ENCODE results near the gene TWF2. TPM values are rescaled to one million over a fixed set of nuclear protein-coding genes. Genes with fewer than 3 reads are reported as not detected.

The TWF2 gene
- total and polyA plus RNA-seq, 2 of the 4 experiments (the other 2 are of a cell fraction) = 111 to 145 TPM

GRCh38 chr3:52283306-52283705, 44.3 kb upstream of the TWF2 start:
- BruUV-seq (replicated peaks) = no TSS peak
- H4K5ac ChIP-seq (ENCODE audit: low read depth, low read length) = no peak overlapping the region
- H4K20me1 ChIP-seq (ENCODE audit: insufficient read depth, low read length) = no peaks in the 10 kb centered on the region; the same call in 1 of the 2 replicates
- no peak overlapping the region for H2AK9ac ChIP-seq (replicated peaks; ENCODE audit: low read depth, low read length, poor library complexity)
- H4K91ac ChIP-seq (ENCODE audit: insufficient read depth, low read depth, low read length) = no peak overlapping the region
- H3K14ac ChIP-seq (replicated peaks; ENCODE audit: low read depth, low read length) = no peak overlapping the region
- H3K9me1 ChIP-seq (ENCODE audit: insufficient read depth, low read length) = peaks cover 15% of the 10 kb centered on the region
- no peaks in the 10 kb centered on the region for H3K9me3 ChIP-seq (ENCODE audit: control insufficient read depth, insufficient read depth, low read length)
- no peak overlapping the region for H2AFZ ChIP-seq (replicated peaks; ENCODE audit: low read length, poor library complexity)
- in situ Hi-C loops (cut with MboI; ENCODE audit: low sequenced_read_pairs) = no loop called here
- no peak overlapping the region for H3K4me3 ChIP-seq (ENCODE audit: insufficient read depth, low read depth, low read length)
- H2AK5ac ChIP-seq (ENCODE audit: low read depth, low read length) = no peak overlapping the region
- dilution Hi-C loops (cut with HindIII; ENCODE audit: low sequenced_read_pairs, unreplicated experiment) = no loop called here
- H3K4me1 ChIP-seq (ENCODE audit: control insufficient read depth, insufficient read depth, low read length) = peaks cover 11% of the 10 kb centered on the region
- no peak overlapping the region for H2BK5ac ChIP-seq (ENCODE audit: low read depth, low read length, poor library complexity, severe bottlenecking)
- no peaks in the 10 kb centered on the region for H3K27me3 ChIP-seq (ENCODE audit: control insufficient read depth, insufficient read depth, low read length)
- no peak overlapping the region for H3K9ac ChIP-seq (ENCODE audit: low read depth, low read length)
- H3K27ac ChIP-seq (ENCODE audit: insufficient read depth, low read length) = no peak overlapping the region
- no CpG with 5 or more reads among the region's 1 CpG for WGBS, 2 experiments (ENCODE audit: extremely low coverage in 2 of 2, insufficient read length in 1 of 2)
- ChIA-PET CTCF (interaction anchor here (1.1 kb wide), 1 partner anchor 44 kb away, joined by 3 read pairs; the partner anchor contains the start of gene TWF2), POLR2A (ENCODE audit: unreplicated experiment) (no interaction called here)
- H3K36me3 ChIP-seq (ENCODE audit: control insufficient read depth, insufficient read depth, low read length) = no peaks in the 10 kb centered on the region
- no peak overlapping the region for H3K18ac ChIP-seq (ENCODE audit: low read depth, low read length)
- H4K8ac ChIP-seq (ENCODE audit: low read depth in 2 of 2, low read length in 2 of 2) = no peak overlapping the region
- H2BK20ac ChIP-seq (ENCODE audit: low read depth, low read length) = no peak overlapping the region
- no peak overlapping the region; the same call in 1 of the 2 replicates for H3K23ac ChIP-seq (ENCODE audit: low read depth, low read length)
- DNase-seq (no peak), ATAC-seq (ENCODE audit: low read depth) (no peak)
- TF ChIP-seq BHLHE40 (IDR thresholded peaks at IDR 0.05; ENCODE audit: low read depth, low read length) (no peak), ELK1 (IDR thresholded peaks at IDR 0.05; ENCODE audit: borderline replicate concordance, low read depth, low read length) (no peak), CTCF (conservative IDR thresholded peaks at IDR 0.05; ENCODE audit: low read depth, low read length) (no peak), CEBPB (IDR thresholded peaks at IDR 0.05; ENCODE audit: low read depth, low read length) (no peak), NFE2L2 (IDR thresholded peaks at IDR 0.05; ENCODE audit: low read depth, low read length) (no peak), CHD1 (IDR thresholded peaks at IDR 0.05; ENCODE audit: low read depth, low read length) (no peak), SMC3 (IDR thresholded peaks at IDR 0.05; ENCODE audit: low read depth, low read length) (no peak), RCOR1 (IDR thresholded peaks at IDR 0.05; ENCODE audit: insufficient replicate concordance, low read length) (no peak), POLR2A (IDR thresholded peaks at IDR 0.05; ENCODE audit: low read depth, low read length) (no peak), RFX5 (IDR thresholded peaks at IDR 0.05; ENCODE audit: low read depth, low read length) (no peak), MAZ (IDR thresholded peaks at IDR 0.05; ENCODE audit: borderline replicate concordance, low read depth, low read length) (no peak), USF2 (IDR thresholded peaks at IDR 0.05; ENCODE audit: low read depth, low read length) (no peak), FOS (IDR thresholded peaks at IDR 0.05; ENCODE audit: low read depth, low read length) (no peak), RAD21 (IDR thresholded peaks at IDR 0.05; ENCODE audit: low read length) (no peak)
- H3K56ac ChIP-seq (ENCODE audit: extremely low read depth, insufficient read depth, low read length) = peak overlapping the region; percentile 11; the same call in 1 of the 2 replicates
- H2BK15ac ChIP-seq (ENCODE audit: low read depth, low read length) = no peak overlapping the region
- no peak overlapping the region for H3K4ac ChIP-seq (ENCODE audit: low read depth, low read length)
- intact Hi-C loops (cut with micrococcal nuclease) = no loop called here
- no peak overlapping the region for H3K4me2 ChIP-seq (ENCODE audit: low read depth, low read length)
- H2BK120ac ChIP-seq (ENCODE audit: low read depth, low read length) = no peak overlapping the region
- peaks cover 17 to 33% of the 10 kb centered on the region in 2 experiments; a peak in 3 of 4 replicates for H3K79me1 ChIP-seq (ENCODE audit: low read depth in 1 of 2, low read length in 2 of 2)
